Skeletal muscle cell (primary cell): Measurements from ENCODE around the gene ADPGK.
A peak's percentile ranks its signal among the peaks of the same experiment; 100 is the strongest.
"Not testable (repeated sequence)": the region's sequence is repeated elsewhere in the genome, so short reads cannot be mapped to it uniquely, and the experiment has no call there.

Source experiments
- DNase-seq: peaks from one replicate; pipeline ENCODE4 v3.0.0-alpha.2; 2010; ENCODE audit warnings: low read depth
- H3K4me3 ChIP-seq: 2 replicates; pipeline ENCODE4 v1.5.1; 2011; ENCODE audit warnings: low read depth, mild to moderate bottlenecking, control low read depth, low read length, moderate library complexity

Gene ADPGK

GRCh38 chr15:72783640-72784455 is at the start of gene ADPGK:
Gene ADPGK (minus strand): TSS chr15:72783758. CDS start chr15:72783691, 67 bp downstream.
- peak; percentile 80 for DNase-seq
- peak within 1 kb of the TSS; percentile 99 for H3K4me3 ChIP-seq

DNA sequence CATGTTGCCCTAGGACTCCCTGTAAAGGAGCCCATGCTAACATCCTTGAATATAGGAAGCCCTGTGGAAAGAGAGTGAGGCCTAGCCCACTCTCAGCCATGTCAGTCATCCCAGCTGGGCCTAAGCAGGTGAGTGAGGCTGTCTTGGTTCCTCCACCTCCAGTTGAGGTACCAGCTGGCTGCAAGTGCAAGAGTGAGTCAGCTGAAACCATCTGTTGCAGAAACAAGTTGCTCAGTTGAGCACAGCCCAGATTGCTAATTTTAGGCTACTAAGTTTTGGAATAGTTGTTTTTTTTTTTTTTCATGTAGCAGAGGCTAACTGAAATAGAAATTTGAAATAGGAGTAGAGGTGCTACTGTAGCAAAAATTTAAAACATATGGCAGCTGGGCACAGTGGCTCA is 43.7 kb upstream of the ADPGK start:
- DNase-seq: no peak
- no peak overlapping the region for H3K4me3 ChIP-seq

- DNase-seq: no peak
- H3K4me3 ChIP-seq: no peak overlapping the region
Measured at GRCh38 chr15:72826611-72827010, 43.1 kb upstream of the ADPGK start.

GRCh38 chr15:72825829-72826228 is 42.3 kb upstream of the ADPGK start:
- no peak for DNase-seq

GRCh38 chr15:72824781-72825180 is 41.2 kb upstream of the ADPGK start:
- H3K4me3 ChIP-seq: no peak overlapping the region
- no peak for DNase-seq

More at GRCh38 chr15:72825829-72826228, 42.3 kb upstream of the ADPGK start:
- no peak overlapping the region for H3K4me3 ChIP-seq

DNA sequence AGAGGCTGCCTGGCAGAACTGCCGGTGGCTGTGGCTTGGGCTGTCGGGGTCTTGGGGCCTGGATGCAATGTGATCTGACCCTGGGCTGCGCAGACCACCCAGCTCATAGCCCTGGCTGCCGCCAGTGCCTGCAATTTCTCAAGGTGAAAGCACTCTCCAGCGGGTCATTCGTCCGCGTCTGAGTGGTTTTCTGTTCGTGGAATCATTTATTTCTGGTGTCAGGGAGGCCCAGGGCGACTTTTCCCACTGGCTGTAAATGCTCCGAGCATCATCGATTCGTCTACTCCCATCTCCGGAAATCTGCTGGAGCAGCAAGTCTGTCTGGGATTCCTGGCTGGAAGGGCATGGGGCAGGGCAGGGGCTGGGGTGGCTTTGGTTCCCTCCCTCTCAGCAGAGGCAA is 40.6 kb upstream of the ADPGK start:
- H3K4me3 ChIP-seq: no peak overlapping the region
- DNase-seq: no peak

GRCh38 chr15:72820278-72820677 is 36.7 kb upstream of the ADPGK start:
- no peak overlapping the region for H3K4me3 ChIP-seq
- DNase-seq: no peak

- no peak overlapping the region for H3K4me3 ChIP-seq
- no peak for DNase-seq
Measured at GRCh38 chr15:72818632-72819031, 35.1 kb upstream of the ADPGK start.

DNA sequence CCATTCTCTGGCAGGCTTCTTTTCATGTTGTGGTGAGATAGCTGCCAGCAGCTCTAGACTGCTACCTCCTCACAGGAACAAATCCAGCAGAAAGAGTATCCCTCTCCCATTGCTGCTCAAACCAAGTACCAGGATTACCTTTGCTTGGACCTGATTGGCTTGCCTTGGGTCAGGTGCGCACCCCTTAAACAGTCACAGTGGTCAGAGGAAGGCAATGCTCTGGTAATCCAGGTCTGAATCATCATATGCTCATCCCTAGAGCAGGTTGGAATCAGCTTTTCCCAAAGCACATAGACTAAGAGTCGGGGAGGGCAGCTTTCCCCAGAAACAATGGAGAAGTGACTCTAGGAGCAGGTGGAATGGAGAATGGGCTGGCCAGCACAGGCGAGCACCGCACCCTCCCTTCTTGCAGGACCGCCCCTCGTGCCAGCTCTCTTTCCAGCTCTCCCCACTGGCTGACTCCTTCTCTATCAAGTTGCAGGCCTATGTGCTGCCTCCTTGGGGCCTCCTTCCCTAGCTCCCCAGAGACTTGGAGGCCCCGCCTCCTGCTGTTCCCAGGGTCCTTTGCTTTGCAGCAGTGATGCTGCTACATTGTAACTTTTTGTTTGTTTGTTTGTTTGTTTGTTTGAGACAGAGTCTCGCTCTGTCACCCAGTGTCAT is 29.9 kb upstream of the ADPGK start:
- H3K4me3 ChIP-seq: no peak overlapping the region
- no peak for DNase-seq

DNA sequence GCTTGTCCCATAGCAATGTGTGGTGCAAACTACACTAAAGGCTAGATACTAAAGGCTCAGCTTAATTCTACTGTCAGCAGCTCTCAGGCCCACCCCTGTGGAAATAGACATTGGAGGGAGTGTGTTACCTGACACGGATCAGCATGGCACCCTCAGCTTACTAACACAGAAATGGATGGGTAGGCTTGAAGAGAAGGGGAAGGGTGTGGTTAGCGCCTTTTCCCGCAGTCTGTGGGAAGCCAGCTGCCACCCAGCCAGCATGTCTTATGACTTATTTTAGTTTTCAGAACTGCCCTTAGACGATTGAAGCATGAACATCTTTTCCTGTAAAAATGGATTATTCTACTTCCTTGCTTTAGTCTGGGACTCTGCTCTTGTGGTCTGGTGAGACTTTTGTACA is 25.8 kb upstream of the ADPGK start:
- H3K4me3 ChIP-seq: no peak overlapping the region
- no peak for DNase-seq

DNA sequence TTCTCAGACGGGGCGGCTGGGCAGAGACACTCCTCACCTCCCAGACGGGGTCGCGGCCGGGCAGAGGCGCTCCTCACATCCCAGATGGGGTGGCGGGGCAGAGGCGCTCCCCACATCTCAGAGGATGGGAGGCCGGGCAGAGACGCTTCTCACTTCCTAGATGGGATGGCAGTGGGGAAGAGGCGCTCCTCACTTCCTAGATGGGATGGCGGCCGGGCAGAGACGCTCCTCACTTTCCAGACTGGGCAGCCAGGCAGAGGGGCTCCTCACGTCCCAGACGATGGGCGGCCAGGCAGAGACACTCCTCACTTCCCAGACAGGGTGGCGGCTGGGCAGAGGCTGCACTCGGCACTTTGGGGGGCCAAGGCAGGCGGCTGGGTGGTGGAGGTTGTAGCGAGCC is 23.8 kb upstream of the ADPGK start:
- not testable (repeated sequence) for DNase-seq, H3K4me3 ChIP-seq

- H3K4me3 ChIP-seq: no peak overlapping the region
- DNase-seq: no peak
Measured at GRCh38 chr15:72803006-72803405, 19.4 kb upstream of the ADPGK start.

DNA sequence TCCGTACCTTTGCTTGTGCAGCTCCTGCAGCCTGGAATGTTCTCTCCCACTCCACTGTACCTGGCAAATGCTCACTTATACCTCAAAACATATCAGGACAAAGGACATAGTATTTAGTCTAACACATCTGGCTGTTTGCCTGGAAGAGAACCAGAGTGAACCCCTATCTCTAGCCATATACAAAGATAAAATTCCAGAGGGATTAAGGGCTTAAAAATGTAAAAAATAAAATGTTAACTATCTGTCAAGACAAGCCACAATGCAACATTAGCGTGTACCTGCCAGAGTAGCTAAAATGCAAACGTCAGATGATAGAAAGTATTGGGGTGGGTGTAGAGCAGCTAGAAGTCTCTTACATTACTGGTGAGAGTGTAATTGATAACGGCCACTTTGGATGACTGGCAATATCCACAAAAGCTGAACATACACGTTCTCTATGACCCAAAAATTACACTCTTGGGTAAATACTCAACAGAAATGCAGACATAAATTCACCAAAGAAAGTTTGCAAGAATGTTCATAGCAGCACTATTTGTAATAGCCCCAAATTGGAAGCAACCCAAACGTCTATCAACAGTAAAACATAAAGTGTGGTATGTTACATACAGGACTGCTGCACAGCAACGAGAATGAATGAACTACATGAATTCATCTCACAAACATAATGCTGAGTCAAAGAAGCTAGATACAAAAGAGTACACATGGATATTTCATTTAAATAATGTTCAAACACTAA is 18.2 kb upstream of the ADPGK start:
- DNase-seq: no peak
- no peak overlapping the region for H3K4me3 ChIP-seq

DNA sequence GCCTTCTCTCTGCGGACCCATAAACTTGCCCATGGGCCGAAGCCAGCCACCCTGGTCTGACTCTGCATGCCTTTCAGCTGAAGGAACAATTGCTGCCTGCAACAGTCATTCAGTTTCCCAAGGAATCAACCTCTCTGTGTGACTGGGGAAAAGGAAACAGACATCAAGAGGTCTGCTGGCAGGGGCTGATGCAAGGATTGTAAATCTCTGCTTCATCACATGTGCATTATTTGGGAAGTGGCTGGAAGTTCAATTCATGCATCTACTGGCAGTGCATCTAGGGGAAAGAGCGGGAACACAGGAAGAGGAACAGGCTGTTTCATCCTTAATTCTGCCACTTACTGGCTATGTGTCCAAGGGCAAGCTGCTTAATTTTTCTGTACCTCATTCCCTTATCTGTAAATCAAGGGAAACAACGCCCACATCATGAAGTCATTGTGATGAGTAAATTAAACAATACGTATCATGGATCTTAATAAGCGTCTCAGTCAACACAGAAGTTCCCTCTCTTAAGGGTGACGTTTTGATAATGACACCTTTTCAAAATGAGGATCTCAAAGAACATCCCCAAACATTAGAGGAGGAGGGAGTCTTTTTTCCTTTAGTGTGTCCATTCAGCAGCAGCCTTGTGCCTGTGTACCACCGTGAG is 17.4 kb upstream of the ADPGK start:
- no peak overlapping the region for H3K4me3 ChIP-seq
- peak; percentile 65 for DNase-seq

GRCh38 chr15:72797834-72798233 is 14.3 kb upstream of the ADPGK start:
- H3K4me3 ChIP-seq: no peak overlapping the region
- no peak for DNase-seq

- no peak for DNase-seq
- peak overlapping the region; percentile 49 for H3K4me3 ChIP-seq
Measured at GRCh38 chr15:72797338-72797689, 13.8 kb upstream of the ADPGK start.

- peak overlapping the region; percentile 49 for H3K4me3 ChIP-seq
- DNase-seq: no peak
Measured at GRCh38 chr15:72796515-72797337, 13.2 kb upstream of the ADPGK start.

DNA sequence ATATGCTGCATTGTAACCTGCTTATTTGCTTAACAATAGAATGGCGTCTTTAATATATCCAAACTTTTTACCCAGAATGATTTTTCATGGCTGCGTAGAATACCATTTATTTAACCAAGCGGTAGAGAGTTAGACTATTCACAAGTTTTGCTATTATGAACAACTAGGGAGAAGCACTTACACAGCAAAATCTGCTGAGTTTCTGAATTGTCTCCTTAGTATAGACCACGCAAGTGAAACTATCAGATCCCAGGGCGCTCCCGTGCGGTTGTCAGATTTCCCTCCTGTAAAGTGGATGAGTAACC is 12.6 kb upstream of the ADPGK start:
- DNase-seq: no peak
- H3K4me3 ChIP-seq: peak overlapping the region; percentile 49
